Ascending aorta (tissue), 2 donors: ENCODE results near the gene KIAA1549. TPM values are rescaled to one million over a fixed set of nuclear protein-coding genes. Genes with fewer than 3 reads are reported as not detected.

Source experiments
- DNase-seq, 2 donors: peaks; one replicate each; pipeline ENCODE4 v3.0.0-alpha.2; 2019; ENCODE audit warnings: low spot score in 2 of 2
- H3K27ac ChIP-seq, 2 donors: fragments of 200-600 bp; sonication (generic); one replicate each; pipeline ENCODE4 v1.5.1; 2016 to 2017; ENCODE audit warnings: mild to moderate bottlenecking in 1 of 2
- H3K27me3 ChIP-seq: fragments of 200-600 bp; sonication (generic); one replicate; pipeline ENCODE4 v1.5.1; 2017
- H3K36me3 ChIP-seq, 2 donors: fragments of 200-600 bp; sonication (generic); one replicate each; pipeline ENCODE4 v1.5.1; 2016
- H3K4me1 ChIP-seq, 2 donors: fragments of 200-600 bp; sonication (generic); one replicate each; pipeline ENCODE4 v1.5.1; 2016 to 2017; ENCODE audit warnings: mild to moderate bottlenecking in 1 of 2
- H3K4me3 ChIP-seq, 2 donors: fragments of 200-600 bp; sonication (generic); one replicate each; pipeline ENCODE4 v1.5.1; 2016 to 2017; ENCODE audit warnings: mild to moderate bottlenecking in 1 of 2
- H3K9me3 ChIP-seq, 2 donors: fragments of 200-600 bp; sonication (generic); one replicate each; pipeline ENCODE4 v1.5.1; 2016
- CTCF ChIP-seq, 3 experiments: fragments of 200-600 bp in 2 of 3; fragments of 450-650 bp in 1 of 3; sonication (generic) in 2 of 3; IDR thresholded peaks; one replicate each; pipeline ENCODE4 v1.5.1; 2016 to 2019; ENCODE audit warnings: antibody characterized with exemption in 3 of 3, mild to moderate bottlenecking in 1 of 3, moderate library complexity in 1 of 3
- intact Hi-C: fragments of 100-400 bp; cut with DNase I; formaldehyde crosslinking; loops from one replicate; pipeline ENCODE4 v1.15.1; 2023
- total RNA-seq: library from RNA; depleted of rRNA; stranded (reverse); fragments of >200 nt; gene quantifications from one replicate; pipeline ENCODE4 v1.1.0, GENCODE V29; 2016

KIAA1549 gene
- total RNA-seq, 1 donor from 2014 or later, result 0.11 TPM

- intact Hi-C loops, result no loop called here
- no peak for TF ChIP-seq CTCF (IDR thresholded peaks at IDR 0.05)
- H3K36me3 ChIP-seq, result no peaks in the 10 kb centered on the region
Observed at GRCh38 chr7:138974103-138974502, 7.1 kb downstream of the KIAA1549 start.

GRCh38 chr7:138970952-138971351, 10.2 kb downstream of the KIAA1549 start:
- TF ChIP-seq CTCF (IDR thresholded peaks at IDR 0.05), result no peak
- intact Hi-C loops, result no loop called here

More at GRCh38 chr7:138974103-138974502, 7.1 kb downstream of the KIAA1549 start:
- Histone ChIP-seq H3K9me3 (no peaks in the 10 kb centered on the region), H3K4me1 (no peaks in the 10 kb centered on the region), H3K27me3 (no peaks in the 10 kb centered on the region), H3K4me3 (no peak overlapping the region), H3K27ac (no peak overlapping the region)
- no peak for DNase-seq

GRCh38 chr7:138970446-138970845, 10.7 kb downstream of the KIAA1549 start:
- intact Hi-C loops, result no loop called here
- no peak for TF ChIP-seq CTCF (IDR thresholded peaks at IDR 0.05)
- no peak overlapping the region for H3K4me3 ChIP-seq
- H3K27ac ChIP-seq, result no peak overlapping the region
- no peaks in the 10 kb centered on the region for H3K36me3 ChIP-seq
- H3K4me1 ChIP-seq, result no peaks in the 10 kb centered on the region
- DNase-seq, result no peak
- H3K9me3 ChIP-seq, result no peaks in the 10 kb centered on the region
- H3K27me3 ChIP-seq, result no peaks in the 10 kb centered on the region

More at GRCh38 chr7:138970952-138971351, 10.2 kb downstream of the KIAA1549 start:
- Histone ChIP-seq H3K9me3 (no peaks in the 10 kb centered on the region), H3K4me3 (no peak overlapping the region), H3K27me3 (no peaks in the 10 kb centered on the region), H3K27ac (no peak overlapping the region), H3K4me1 (no peaks in the 10 kb centered on the region), H3K36me3 (no peaks in the 10 kb centered on the region)
- no peak for DNase-seq

GRCh38 chr7:138967159-138967558, 14.0 kb downstream of the KIAA1549 start:
- no peaks in the 10 kb centered on the region for H3K27me3 ChIP-seq
- intact Hi-C loops, result no loop called here

GRCh38 chr7:138964624-138965436, 16.4 kb downstream of the KIAA1549 start:
- no peak for TF ChIP-seq CTCF (IDR thresholded peaks at IDR 0.05)
- H3K36me3 ChIP-seq, result no peaks in the 10 kb centered on the region
- no peaks in the 10 kb centered on the region for H3K27me3 ChIP-seq
- no peak overlapping the region for H3K4me3 ChIP-seq
- intact Hi-C loops, result no loop called here
- no peaks in the 10 kb centered on the region for H3K4me1 ChIP-seq
- DNase-seq, result no peak
- H3K27ac ChIP-seq, result no peak overlapping the region
- no peaks in the 10 kb centered on the region for H3K9me3 ChIP-seq

More at GRCh38 chr7:138967159-138967558, 14.0 kb downstream of the KIAA1549 start:
- Histone ChIP-seq H3K27ac (no peak overlapping the region), H3K4me1 (no peaks in the 10 kb centered on the region), H3K36me3 (no peaks in the 10 kb centered on the region), H3K4me3 (no peak overlapping the region), H3K9me3 (no peaks in the 10 kb centered on the region)
- no peak for DNase-seq
- TF ChIP-seq CTCF (IDR thresholded peaks at IDR 0.05), result no peak
